ENCODE results near the gene VMP1.

GRCh38 chr17:59669411-59669810, 38.0 kb upstream of the VMP1 start:
- no peak for TF ChIP-seq CTCF (conservative IDR thresholded peaks at IDR 0.05; ENCODE audit: low read depth, low read length)
- TF ChIP-seq EZH2 (IDR thresholded peaks at IDR 0.05; ENCODE audit: low read length, unreplicated experiment) = no peak
